Endothelial cell of umbilical vein (primary cell): ENCODE measurements around the gene CHID1. TPM values are rescaled to one million over a fixed set of nuclear protein-coding genes. Genes with fewer than 3 reads are reported as not detected.

Experiments
- BruUV-seq: library from RNA; stranded (reverse); fragments of 400-500 nt; replicated peaks from 2 replicates; lab custom pipeline; 2021; lab: Mats Ljungman, UMichigan
- CTCF ChIA-PET: fragments of 300-600, 350-600 bp; sonication (Branson Sonifier 250); formaldehyde crosslinking; loops from one replicate; lab custom pipeline; 2021; ENCODE audit warnings: antibody characterized with exemption, inconsistent platforms; lab: Charles Lee
- POLR2A ChIA-PET: fragments of 300-600, 350-600 bp; sonication (Branson Sonifier 250); formaldehyde crosslinking; loops from one replicate; lab custom pipeline; 2021; ENCODE audit warnings: antibody characterized with exemption, inconsistent platforms; lab: Charles Lee
- DNase-seq: peaks from one replicate; pipeline ENCODE4 v3.0.0-alpha.2; 2011; ENCODE audit warnings: low read depth, low spot score
- FAIRE-seq: peaks from 2 replicates; lab custom pipeline; 2011; peaks lifted over from hg19 to GRCh38; lab: Jason Lieb, UNC
- H2AFZ ChIP-seq: 2 replicates; pipeline ENCODE4 v1.6.0; 2012; ENCODE audit warnings: low read depth, low read length, control low read depth, inconsistent platforms
- H3K27ac ChIP-seq: 2 replicates; pipeline ENCODE4 v1.5.1; 2011; ENCODE audit warnings: low read depth, mild to moderate bottlenecking, control low read depth, low read length, moderate library complexity; ENCODE audit not compliant: insufficient read depth
- H3K27me3 ChIP-seq, 2 experiments: 2 replicates each; pipeline versions ENCODE4 v1.6.0 to v1.6.1; 2011; ENCODE audit warnings: low read length in 2 of 2, mixed read lengths in 1 of 2; ENCODE audit not compliant: control insufficient read depth in 2 of 2, insufficient read depth in 2 of 2
- H3K36me3 ChIP-seq, 2 experiments: 2 replicates in 1 of 2; 3 replicates in 1 of 2; pipeline ENCODE4 v1.5.1; 2011; ENCODE audit warnings: low read length in 2 of 2, mild to moderate bottlenecking in 1 of 2, moderate library complexity in 1 of 2; ENCODE audit not compliant: control insufficient read depth in 2 of 2, insufficient read depth in 2 of 2; ENCODE audit errors: extremely low read depth in 1 of 2
- H3K4me1 ChIP-seq: 3 replicates; pipeline ENCODE4 v1.5.1; 2011; ENCODE audit warnings: mild to moderate bottlenecking, low read length; ENCODE audit not compliant: control insufficient read depth, insufficient read depth; ENCODE audit errors: extremely low read depth
- H3K4me2 ChIP-seq: 2 replicates; pipeline ENCODE4 v1.6.1; 2011; ENCODE audit warnings: low read length, control low read depth, mixed read lengths; ENCODE audit not compliant: insufficient read depth
- H3K4me3 ChIP-seq, 3 experiments: fragments of 200-600 bp in 1 of 3; sonication (generic), shearing (Covaris generic) in 1 of 3; replicated peaks in 1 of 3; 2 replicates each; pipeline ENCODE4 v1.5.1; 2011 to 2016; ENCODE audit warnings: control low read depth in 3 of 3, low read length in 3 of 3, mild to moderate bottlenecking in 2 of 3, inconsistent platforms in 1 of 3, low read depth in 1 of 3, moderate library complexity in 1 of 3; ENCODE audit not compliant: insufficient read depth in 1 of 3
- H3K79me2 ChIP-seq: 2 replicates; pipeline ENCODE4 v1.6.0; 2012; ENCODE audit warnings: low read length, inconsistent platforms; ENCODE audit not compliant: control insufficient read depth, insufficient read depth
- H3K9ac ChIP-seq: replicated peaks from 2 replicates; pipeline ENCODE3; 2011; ENCODE audit warnings: low read length, control low read depth; ENCODE audit not compliant: insufficient read depth; ENCODE audit errors: extremely low read depth
- H3K9me1 ChIP-seq: replicated peaks from 3 replicates; pipeline ENCODE4 v1.6.0; 2011; ENCODE audit warnings: mild to moderate bottlenecking, low read length; ENCODE audit not compliant: control insufficient read depth, insufficient read depth; ENCODE audit errors: extremely low read depth
- H3K9me3 ChIP-seq: replicated peaks from 2 replicates; pipeline ENCODE4 v1.5.1; 2012; ENCODE audit warnings: low read length, inconsistent platforms; ENCODE audit not compliant: control insufficient read depth, insufficient read depth
- H4K20me1 ChIP-seq: replicated peaks from 2 replicates; pipeline ENCODE3; 2011; ENCODE audit warnings: mild to moderate bottlenecking, low read length; ENCODE audit not compliant: control insufficient read depth, insufficient read depth; ENCODE audit errors: extremely low read depth
- EZH2 ChIP-seq: IDR thresholded peaks from 2 replicates; pipeline ENCODE4 v1.6.1; 2012; ENCODE audit warnings: borderline replicate concordance, low read depth, mild to moderate bottlenecking, moderate library complexity, low read length, inconsistent platforms; ENCODE audit not compliant: severe bottlenecking
- FOS ChIP-seq: IDR thresholded peaks from 2 replicates; pipeline ENCODE4 v1.6.1; 2011; ENCODE audit warnings: mild to moderate bottlenecking, low read length, moderate library complexity, borderline replicate concordance; ENCODE audit not compliant: insufficient read depth
- GATA2 ChIP-seq: IDR thresholded peaks from 2 replicates; pipeline ENCODE4 v1.7.0; 2011; ENCODE audit warnings: low read depth, mild to moderate bottlenecking, moderate library complexity, mixed read lengths, low read length; ENCODE audit not compliant: insufficient read length, insufficient read depth
- JUN ChIP-seq: IDR thresholded peaks from 2 replicates; pipeline ENCODE4 v1.6.1; 2011; ENCODE audit warnings: borderline replicate concordance, low read depth; ENCODE audit not compliant: insufficient read length, insufficient read depth
- MAX ChIP-seq: IDR thresholded peaks from 2 replicates; pipeline ENCODE4 v1.6.1; 2011; ENCODE audit not compliant: insufficient read depth, insufficient read length
- MYC ChIP-seq: IDR thresholded peaks from one replicate; pipeline ENCODE4 v1.6.1; 2011; ENCODE audit warnings: mild to moderate bottlenecking, low read depth, low read length
- POLR2A ChIP-seq: IDR thresholded peaks from 2 replicates; pipeline ENCODE4 v1.6.1; 2012; ENCODE audit warnings: low read depth, mild to moderate bottlenecking, control low read depth, low read length
- POLR2AphosphoS5 ChIP-seq: IDR thresholded peaks from 2 replicates; pipeline ENCODE4 v1.6.1; 2012; ENCODE audit warnings: low read depth, mild to moderate bottlenecking, control low read depth, low read length, moderate library complexity; ENCODE audit not compliant: insufficient read depth
- dilution Hi-C: fragments of 300-500 bp; cut with MboI; formaldehyde crosslinking; loops from one replicate; pipeline ENCODE4 v1.15.0; 2019; ENCODE audit warnings: low sequenced_read_pairs; ENCODE audit not compliant: extremely low pct_ligation_motif_present
- intact Hi-C: fragments of 100-400 bp; cut with micrococcal nuclease; formaldehyde crosslinking; loops from one replicate; pipeline ENCODE4 v1.10.0; 2022
- polyA plus RNA-seq, 4 experiments: library from polyadenylated mRNA; depleted of rRNA in 3 of 4; stranded (reverse) in 3 of 4; unstranded in 1 of 4; fragments of >200 nt; gene quantifications; 2 replicates each; pipeline versions ENCODE4 v1.2.1 to v1.2.3, GENCODE V29; 2011 to 2012; ENCODE audit warnings: missing spikeins in 1 of 4
- total RNA-seq: library from RNA; stranded (reverse); gene quantifications from 2 replicates; pipeline ENCODE4 v1.2.3, GENCODE V29; 2021
- TF ChIP-seq, protein P1 (sequence below), 2 donors: IDR thresholded peaks; 1 replicate in 1 of 2; 2 replicates in 1 of 2; pipeline ENCODE4 v1.5.1; 2011; ENCODE audit warnings: low read length in 2 of 2, mild to moderate bottlenecking in 2 of 2, moderate library complexity in 2 of 2, control low read depth in 1 of 2, inconsistent platforms in 1 of 2, low read depth in 1 of 2; ENCODE audit not compliant: insufficient read depth in 1 of 2; ENCODE audit errors: extremely low read depth in 1 of 2

CHID1 gene
- total and polyA plus RNA-seq, 2 donors (not counting 3 experiments of a cell fraction or from before 2014, with no cell fraction given) = 89.8 to 107 TPM

DNA sequence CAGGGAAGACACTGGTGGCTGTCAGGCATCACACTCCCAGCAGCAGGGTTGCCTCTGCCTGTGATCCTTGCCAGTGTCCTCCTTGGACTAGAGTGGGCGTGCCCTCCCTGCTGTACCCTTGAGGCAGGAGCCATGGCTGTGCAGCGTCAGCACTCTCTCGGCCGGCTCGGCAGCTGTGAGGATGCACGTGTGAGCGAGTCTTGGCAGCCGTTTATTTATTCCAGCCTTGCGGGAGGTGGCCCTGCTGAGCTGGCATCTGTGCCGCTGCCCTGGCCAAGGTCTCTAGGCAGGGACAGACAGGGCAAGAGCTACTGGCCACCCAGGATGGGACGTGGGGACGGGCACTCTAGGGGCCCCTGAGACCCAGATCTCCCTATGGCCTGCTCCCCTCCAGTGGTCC lies 34.1 kb downstream of the CHID1 start:
- Histone ChIP-seq H3K9me3 (no peaks in the 10 kb centered on the region), H2AFZ (no peak overlapping the region), H4K20me1 (no peaks in the 10 kb centered on the region), H3K27ac (no peak overlapping the region), H3K4me3 (no peak overlapping the region), H3K4me2 (no peak overlapping the region), H3K9me1 (no peaks in the 10 kb centered on the region), H3K27me3 (no peaks in the 10 kb centered on the region), H3K79me2 (no peaks in the 10 kb centered on the region), H3K36me3 (peaks cover 0 to 3% of the 10 kb centered on the region in 2 experiments), H3K4me1 (no peaks in the 10 kb centered on the region), H3K9ac (no peak overlapping the region)
- ChIA-PET CTCF (interaction anchor here (1.4 kb wide), 1 partner anchor 28 kb away, joined by 4 read pairs; no protein-coding TSS in a partner anchor), POLR2A (no interaction called here)
- dilution Hi-C loops = no loop called here
- no peak for FAIRE-seq
- no TSS peak for BruUV-seq
- intact Hi-C loops = no loop called here
- no peak for DNase-seq
- TF ChIP-seq MYC (no peak), POLR2AphosphoS5 (no peak), MAX (no peak), EZH2 (no peak), FOS (no peak), GATA2 (no peak), JUN (no peak), POLR2A (no peak)
- TF ChIP-seq, protein P1, sequence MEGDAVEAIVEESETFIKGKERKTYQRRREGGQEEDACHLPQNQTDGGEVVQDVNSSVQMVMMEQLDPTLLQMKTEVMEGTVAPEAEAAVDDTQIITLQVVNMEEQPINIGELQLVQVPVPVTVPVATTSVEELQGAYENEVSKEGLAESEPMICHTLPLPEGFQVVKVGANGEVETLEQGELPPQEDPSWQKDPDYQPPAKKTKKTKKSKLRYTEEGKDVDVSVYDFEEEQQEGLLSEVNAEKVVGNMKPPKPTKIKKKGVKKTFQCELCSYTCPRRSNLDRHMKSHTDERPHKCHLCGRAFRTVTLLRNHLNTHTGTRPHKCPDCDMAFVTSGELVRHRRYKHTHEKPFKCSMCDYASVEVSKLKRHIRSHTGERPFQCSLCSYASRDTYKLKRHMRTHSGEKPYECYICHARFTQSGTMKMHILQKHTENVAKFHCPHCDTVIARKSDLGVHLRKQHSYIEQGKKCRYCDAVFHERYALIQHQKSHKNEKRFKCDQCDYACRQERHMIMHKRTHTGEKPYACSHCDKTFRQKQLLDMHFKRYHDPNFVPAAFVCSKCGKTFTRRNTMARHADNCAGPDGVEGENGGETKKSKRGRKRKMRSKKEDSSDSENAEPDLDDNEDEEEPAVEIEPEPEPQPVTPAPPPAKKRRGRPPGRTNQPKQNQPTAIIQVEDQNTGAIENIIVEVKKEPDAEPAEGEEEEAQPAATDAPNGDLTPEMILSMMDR (IDR thresholded peaks at IDR 0.05; ENCODE audit: extremely low read depth in 1 of 2, insufficient read depth in 1 of 2, low read depth in 1 of 2, low read length in 2 of 2) = no peak
